Activated CD4-positive, alpha-beta T cell treated with anti-CD3 and anti-CD28 coated beads for 4 hours (primary cell): ENCODE measurements around the gene OPA1.
"Not testable (repeated sequence)": the region's sequence is repeated elsewhere in the genome, so short reads cannot be mapped to it uniquely, and the experiment has no call there.

Experiments
- DNase-seq, 2 donors: peaks; one replicate each; pipeline ENCODE4 v3.0.0-alpha.2; 2020

OPA1 gene

GRCh38 chr3:193593668-193594030, 641 bp downstream of the OPA1 start:
- DNase-seq = peak; percentile 16 to 23

- no peak for DNase-seq
Observed at GRCh38 chr3:193594946-193595689, 2.1 kb downstream of the OPA1 start.

- no peak for DNase-seq
Observed at GRCh38 chr3:193595939-193596487, 3.0 kb downstream of the OPA1 start.

- DNase-seq = no peak
Observed at GRCh38 chr3:193598202-193598601, 5.2 kb downstream of the OPA1 start.

GRCh38 chr3:193599393-193599792, 6.4 kb downstream of the OPA1 start:
- DNase-seq = no peak

GRCh38 chr3:193605876-193606275, 12.9 kb downstream of the OPA1 start:
- peak; percentile 45 to 64 for DNase-seq

- DNase-seq = not testable (repeated sequence)
Observed at GRCh38 chr3:193606892-193607291, 13.9 kb downstream of the OPA1 start.

GRCh38 chr3:193610516-193610915, 17.5 kb downstream of the OPA1 start:
- not testable (repeated sequence) for DNase-seq

GRCh38 chr3:193614430-193614829, 21.4 kb downstream of the OPA1 start:
- no peak for DNase-seq

GRCh38 chr3:193617628-193618027, 24.6 kb downstream of the OPA1 start:
- DNase-seq = no peak

GRCh38 chr3:193620057-193620456, 27.0 kb downstream of the OPA1 start:
- DNase-seq = no peak

- DNase-seq = no peak
Observed at GRCh38 chr3:193620650-193621049, 27.6 kb downstream of the OPA1 start.

- no peak for DNase-seq
Observed at GRCh38 chr3:193621127-193621526, 28.1 kb downstream of the OPA1 start.

GRCh38 chr3:193630005-193630404, 37.0 kb downstream of the OPA1 start:
- no peak for DNase-seq

GRCh38 chr3:193637831-193638230, 44.8 kb downstream of the OPA1 start:
- no peak for DNase-seq

GRCh38 chr3:193638833-193639232, 45.8 kb downstream of the OPA1 start:
- DNase-seq = no peak

- DNase-seq = no peak
Observed at GRCh38 chr3:193640165-193640715, 47.2 kb downstream of the OPA1 start.

GRCh38 chr3:193640728-193641439, 47.9 kb downstream of the OPA1 start:
- DNase-seq = no peak

GRCh38 chr3:193641440-193641775, 48.4 kb downstream of the OPA1 start:
- no peak for DNase-seq

GRCh38 chr3:193645806-193646205, 52.8 kb downstream of the OPA1 start:
- DNase-seq = no peak

GRCh38 chr3:193648542-193649076, 55.6 kb downstream of the OPA1 start:
- DNase-seq = no peak

- DNase-seq = no peak
Observed at GRCh38 chr3:193650585-193650984, 57.6 kb downstream of the OPA1 start.

- DNase-seq = no peak
Observed at GRCh38 chr3:193655831-193656433, 62.9 kb downstream of the OPA1 start.
